Neural progenitor cell (in vitro differentiated cells): ENCODE data around the gene NR3C2.

Source experiments
- CTCF ChIP-seq: fragments of 200-600 bp; sonication (generic); IDR thresholded peaks from 2 replicates; pipeline ENCODE4 v1.5.1; 2017; ENCODE audit warnings: antibody characterized with exemption, mild to moderate bottlenecking
- EZH2phosphoT487 ChIP-seq: fragments of 200-600 bp; sonication (generic); IDR thresholded peaks from 2 replicates; pipeline ENCODE4 v1.6.1; 2017; ENCODE audit warnings: antibody characterized with exemption

DNA sequence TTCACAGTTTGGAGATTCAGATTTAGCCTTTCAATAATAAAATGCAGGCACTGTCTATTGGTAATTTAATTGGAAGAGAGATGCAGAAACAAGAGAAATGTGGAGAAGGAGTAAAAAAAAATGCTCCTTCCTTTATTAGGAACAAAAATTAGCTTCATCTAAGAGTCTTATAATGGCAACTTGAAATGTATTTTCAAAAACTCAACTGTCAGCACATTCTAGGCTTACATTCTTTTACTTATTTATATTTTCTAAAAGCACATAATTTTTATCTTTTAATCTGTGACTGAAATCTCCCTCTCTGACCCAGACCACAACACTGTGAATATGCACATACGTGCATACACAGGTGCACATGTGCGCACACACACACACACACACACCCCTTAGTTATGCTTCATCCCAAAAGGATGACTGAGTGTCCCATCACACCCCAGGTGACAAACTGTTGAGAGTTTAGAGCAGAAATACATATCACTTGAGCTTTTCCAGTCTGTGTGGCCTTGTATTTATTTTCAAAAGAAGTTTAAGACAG is 29.7 kb downstream of the NR3C2 start:
- TF ChIP-seq CTCF: no peak
- no peak for TF ChIP-seq EZH2phosphoT487
